Activated naive CD8-positive, alpha-beta T cell treated with anti-CD3 and anti-CD28 coated beads, Interleukin-2, amount 10 ng/mL, durations not matched to agents 7 days and 5 days (primary cell): Measurements from ENCODE around the gene CBARP. TPM values are rescaled to one million over a fixed set of nuclear protein-coding genes. Genes with fewer than 3 reads are reported as not detected.

Experiments
- ATAC-seq: fragments of 150-1000 bp; cut with Tn5 transposase; one replicate; pipeline ENCODE4 v1.10.0; 2021; ENCODE audit warnings: low read depth, moderate library complexity
- POLR2A ChIA-PET: fragments of 350-600 bp; sonication (Branson Sonifier 250); formaldehyde crosslinking; loops from one replicate; lab custom pipeline; 2021; ENCODE audit warnings: antibody characterized with exemption; lab: Charles Lee
- DNase-seq: peaks from one replicate; pipeline ENCODE4 v3.0.0; 2021
- H3K27ac Mint-ChIP-seq: one replicate; pipeline ENCODE4 v1.8.0; 2022; ENCODE audit warnings: mild to moderate bottlenecking, mixed read lengths
- H3K27me3 Mint-ChIP-seq: one replicate; pipeline ENCODE4 v1.8.0; 2022; ENCODE audit warnings: mild to moderate bottlenecking, moderate library complexity, mixed read lengths
- H3K36me3 Mint-ChIP-seq: one replicate; pipeline ENCODE4 v1.8.0; 2021; ENCODE audit warnings: mild to moderate bottlenecking, mixed read lengths
- H3K4me1 Mint-ChIP-seq: one replicate; pipeline ENCODE4 v1.8.0; 2021; ENCODE audit warnings: mixed read lengths
- H3K4me3 Mint-ChIP-seq: one replicate; pipeline ENCODE4 v1.8.0; 2022; ENCODE audit warnings: mild to moderate bottlenecking, moderate library complexity, mixed read lengths
- H3K9me3 Mint-ChIP-seq: one replicate; pipeline ENCODE4 v1.8.0; 2021; ENCODE audit warnings: mixed read lengths
- total RNA-seq, 2 experiments: library from RNA; stranded (reverse); gene quantifications; one replicate each; pipeline ENCODE4 v1.2.3, GENCODE V29; 2021

CBARP gene
- total RNA-seq, 2 experiments from 2014 or later, result 0.14 to 0.17 TPM

DNA sequence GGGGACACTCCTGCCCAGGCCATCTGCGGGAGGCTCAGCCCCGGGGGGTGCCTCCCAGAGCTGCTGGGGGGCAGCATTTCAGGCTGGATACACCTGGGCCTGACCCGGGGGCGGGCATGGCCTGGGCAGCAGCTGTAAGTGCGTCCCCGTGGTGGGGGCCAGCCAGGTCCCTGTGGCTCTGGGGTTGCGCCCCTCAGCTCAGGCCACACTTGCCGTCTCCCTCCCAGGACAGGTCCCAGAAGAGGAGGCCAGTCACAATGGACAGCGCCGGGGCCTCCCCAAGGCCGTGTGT, 11.6 kb downstream of the CBARP start:
- no peak for DNase-seq
- no peaks in the 10 kb centered on the region for H3K27me3 Mint-ChIP-seq
- ATAC-seq, result no peak
- POLR2A ChIA-PET, result no interaction called here
- H3K27ac Mint-ChIP-seq, result no peak overlapping the region
- H3K36me3 Mint-ChIP-seq, result peaks cover 2% of the 10 kb centered on the region
- H3K9me3 Mint-ChIP-seq, result no peaks in the 10 kb centered on the region
- no peaks in the 10 kb centered on the region for H3K4me1 Mint-ChIP-seq
- H3K4me3 Mint-ChIP-seq, result no peak overlapping the region

DNA sequence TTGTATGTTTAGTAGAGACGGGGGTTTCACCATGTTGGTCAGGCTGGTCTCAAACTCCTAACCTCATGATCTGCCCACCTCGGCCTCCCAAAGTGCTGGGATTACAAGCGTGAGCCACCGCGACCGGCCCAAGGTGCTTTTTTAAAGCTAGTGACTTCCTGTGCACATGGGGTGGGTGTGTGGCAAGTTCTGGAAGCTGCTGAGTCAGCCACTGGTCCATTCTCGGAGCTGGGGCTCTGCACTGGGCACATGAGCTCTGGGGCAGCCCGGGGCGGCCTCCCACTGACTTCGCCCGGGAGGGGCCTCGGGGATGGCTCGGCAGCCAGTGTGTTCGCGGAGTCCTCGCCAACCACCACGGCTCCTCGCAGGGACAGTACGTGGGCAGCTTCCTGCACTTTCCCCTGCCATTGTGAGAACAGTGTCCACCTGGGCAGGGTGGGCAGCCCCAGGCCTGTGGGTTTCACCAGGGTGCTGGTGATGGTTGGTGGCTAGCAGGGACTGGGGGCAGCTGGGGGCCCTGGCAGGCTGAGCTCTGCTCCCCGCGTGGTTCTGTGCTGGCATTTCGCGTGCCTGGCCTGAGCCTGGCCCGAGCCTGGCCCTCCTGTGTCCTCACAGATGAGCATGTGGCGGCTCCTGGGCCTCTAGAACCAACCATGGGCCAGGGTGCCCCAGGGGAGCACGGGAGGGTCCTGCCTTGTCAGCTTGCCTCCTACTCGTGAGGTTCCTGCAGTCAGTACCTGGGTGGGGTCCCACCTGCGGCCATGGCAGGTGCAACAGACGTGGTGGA, 12.2 kb downstream of the CBARP start:
- no peaks in the 10 kb centered on the region for H3K27me3 Mint-ChIP-seq
- H3K4me1 Mint-ChIP-seq, result no peaks in the 10 kb centered on the region
- peaks cover 2% of the 10 kb centered on the region for H3K36me3 Mint-ChIP-seq
- no peaks in the 10 kb centered on the region for H3K9me3 Mint-ChIP-seq
- POLR2A ChIA-PET, result no interaction called here
- H3K4me3 Mint-ChIP-seq, result no peak overlapping the region
- no peak overlapping the region for H3K27ac Mint-ChIP-seq
- no peak for DNase-seq
- ATAC-seq, result no peak

DNA sequence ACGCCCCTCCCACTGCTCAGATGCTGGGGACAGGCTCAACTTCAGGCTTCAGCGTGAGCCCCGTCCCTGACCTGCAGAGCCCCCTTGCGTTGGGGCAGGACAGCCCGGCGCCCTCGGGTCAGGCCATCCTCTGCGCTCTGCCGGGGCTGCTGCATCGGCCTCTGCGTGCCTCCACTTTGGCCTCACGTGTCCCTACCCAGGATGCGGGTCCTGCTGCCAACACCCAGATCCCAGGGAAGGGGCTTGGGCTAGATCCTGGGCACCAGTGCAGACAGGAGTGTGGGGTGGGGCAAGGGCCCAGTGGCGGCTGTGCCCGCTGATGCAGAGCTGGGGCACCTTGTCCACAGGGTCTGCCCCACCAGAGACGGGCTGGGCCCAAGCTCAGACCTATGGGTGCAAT, 13.0 kb downstream of the CBARP start:
- POLR2A ChIA-PET, result no interaction called here
- ATAC-seq, result no peak
- H3K27ac Mint-ChIP-seq, result no peak overlapping the region

DNA sequence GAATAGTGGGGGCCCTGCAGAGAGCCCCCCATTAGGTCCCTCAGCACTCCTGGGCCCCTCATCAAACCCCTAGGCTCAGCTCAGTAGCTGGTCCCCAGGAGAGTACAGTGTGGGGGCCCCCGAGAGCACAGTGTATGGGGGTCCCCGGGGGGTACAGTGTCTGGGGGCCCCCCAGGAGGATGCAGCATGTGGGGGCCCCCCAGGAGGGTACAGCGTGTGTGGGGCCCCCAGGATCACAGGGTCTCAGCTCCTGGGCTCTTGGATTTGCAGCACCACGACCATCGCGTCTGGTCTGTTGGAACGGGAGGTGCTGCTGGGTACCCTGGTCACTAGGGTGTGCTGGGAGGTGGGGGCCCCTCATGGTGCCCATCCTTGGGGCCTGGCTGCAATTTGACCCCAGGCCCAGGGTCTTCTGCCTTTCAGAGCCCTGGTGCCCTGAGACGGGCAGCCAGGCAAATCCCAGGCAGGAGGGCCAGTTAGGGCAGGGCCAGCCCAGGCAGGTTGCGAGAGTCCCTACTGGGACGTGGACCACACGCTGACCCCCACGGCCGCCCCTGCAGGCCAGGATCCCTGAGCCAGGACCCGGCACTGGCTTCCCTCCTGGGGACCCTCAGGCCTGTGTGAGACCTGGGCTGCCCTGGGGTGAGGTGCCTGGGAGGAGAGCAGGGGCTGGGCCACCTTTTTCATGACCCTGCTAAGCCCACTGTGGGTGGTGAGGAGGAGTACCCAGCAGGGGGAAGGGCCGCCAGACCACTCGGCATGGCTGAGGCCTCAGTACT, 13.6 kb downstream of the CBARP start:
- no peaks in the 10 kb centered on the region for H3K9me3 Mint-ChIP-seq
- POLR2A ChIA-PET, result interaction anchor here (0.5 kb wide), 1 partner anchor 150 kb away, joined by 3 read pairs; no protein-coding TSS in a partner anchor
- ATAC-seq (no peak), DNase-seq (no peak)
- H3K4me1 Mint-ChIP-seq, result no peaks in the 10 kb centered on the region
- no peak overlapping the region for H3K27ac Mint-ChIP-seq
- no peaks in the 10 kb centered on the region for H3K27me3 Mint-ChIP-seq
- peaks cover 2% of the 10 kb centered on the region for H3K36me3 Mint-ChIP-seq
- H3K4me3 Mint-ChIP-seq, result no peak overlapping the region

More for the DNA sequence above, 13.0 kb downstream of the CBARP start:
- peaks cover 2% of the 10 kb centered on the region for H3K36me3 Mint-ChIP-seq
- no peak for DNase-seq
- no peaks in the 10 kb centered on the region for H3K4me1 Mint-ChIP-seq
- H3K27me3 Mint-ChIP-seq, result no peaks in the 10 kb centered on the region
- no peak overlapping the region for H3K4me3 Mint-ChIP-seq
- no peaks in the 10 kb centered on the region for H3K9me3 Mint-ChIP-seq

DNA sequence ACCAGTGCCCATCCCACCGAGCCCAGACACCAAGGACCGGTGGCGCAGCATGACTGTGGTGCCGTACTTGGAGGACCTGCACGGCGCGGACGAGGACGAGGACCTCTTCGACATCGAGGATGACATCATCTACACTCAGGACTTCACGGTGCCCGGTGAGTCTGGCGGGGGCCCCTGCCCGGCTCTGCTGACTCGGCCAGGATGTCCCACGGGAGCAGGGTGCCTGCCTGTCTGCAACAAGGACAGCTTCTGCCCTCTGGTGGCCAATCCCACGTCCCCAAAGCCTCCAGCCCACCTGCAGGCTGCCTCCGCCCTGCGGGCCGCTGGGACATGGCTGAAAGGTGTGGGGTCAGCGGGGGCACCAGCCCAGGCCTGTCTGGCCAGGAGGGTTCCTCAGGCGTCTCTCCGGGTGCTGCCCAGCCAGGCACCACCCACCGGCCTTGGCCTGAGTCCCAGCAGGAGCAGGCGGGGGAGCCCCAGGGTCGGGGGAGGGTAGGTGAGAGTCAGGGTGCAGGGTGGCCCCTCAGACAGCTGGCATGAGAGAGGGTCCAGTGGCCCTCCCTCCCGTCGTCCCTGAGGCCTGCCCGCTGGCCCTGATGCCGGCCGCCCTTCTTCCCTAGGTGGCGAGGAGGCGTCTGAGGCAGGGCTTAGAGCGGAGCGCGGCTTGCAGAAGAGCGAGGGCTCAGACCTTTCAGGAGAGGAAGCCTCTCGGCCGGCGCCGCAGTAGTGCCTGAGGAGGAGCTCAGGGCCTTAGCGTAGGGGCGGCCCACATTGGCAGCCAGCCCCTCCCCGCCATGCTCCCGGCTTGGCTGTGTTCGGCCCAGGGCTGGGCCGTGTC, 14.6 kb downstream of the CBARP start:
- Mint-ChIP-seq H3K4me1 (no peaks in the 10 kb centered on the region), H3K27me3 (no peaks in the 10 kb centered on the region), H3K36me3 (peaks cover 2% of the 10 kb centered on the region), H3K9me3 (no peaks in the 10 kb centered on the region), H3K27ac (no peak overlapping the region), H3K4me3 (no peak overlapping the region)
- ATAC-seq, result peak; percentile 38
- POLR2A ChIA-PET, result interaction anchor here (0.5 kb wide), 1 partner anchor 149 kb away, joined by 3 read pairs; no protein-coding TSS in a partner anchor
- DNase-seq, result no peak

DNA sequence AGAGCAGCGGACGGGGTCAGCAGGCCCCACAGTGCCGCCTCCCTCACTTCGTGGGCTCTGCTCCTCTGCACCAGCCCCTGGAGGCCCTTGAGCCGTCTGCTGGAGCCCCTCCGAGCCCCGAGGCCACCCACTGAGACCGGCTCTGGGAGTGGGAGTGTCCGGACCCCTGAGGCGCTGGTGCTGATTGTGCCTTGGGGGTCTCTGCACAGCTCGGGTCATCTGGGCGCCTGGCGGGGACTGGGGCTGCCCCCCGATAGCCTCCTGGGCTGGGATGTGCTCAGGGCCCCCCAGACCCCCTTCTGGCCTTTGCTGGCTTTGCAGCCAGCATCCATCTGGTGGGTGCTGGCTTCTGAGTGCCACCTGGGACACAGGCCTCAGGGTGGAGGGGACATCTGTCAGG, 15.4 kb downstream of the CBARP start:
- POLR2A ChIA-PET, result no interaction called here
- no peaks in the 10 kb centered on the region for H3K27me3 Mint-ChIP-seq
- ATAC-seq, result no peak
- DNase-seq, result no peak
- no peaks in the 10 kb centered on the region for H3K36me3 Mint-ChIP-seq
- no peaks in the 10 kb centered on the region for H3K9me3 Mint-ChIP-seq
- no peaks in the 10 kb centered on the region for H3K4me1 Mint-ChIP-seq
- H3K4me3 Mint-ChIP-seq, result no peak overlapping the region
- no peak overlapping the region for H3K27ac Mint-ChIP-seq

DNA sequence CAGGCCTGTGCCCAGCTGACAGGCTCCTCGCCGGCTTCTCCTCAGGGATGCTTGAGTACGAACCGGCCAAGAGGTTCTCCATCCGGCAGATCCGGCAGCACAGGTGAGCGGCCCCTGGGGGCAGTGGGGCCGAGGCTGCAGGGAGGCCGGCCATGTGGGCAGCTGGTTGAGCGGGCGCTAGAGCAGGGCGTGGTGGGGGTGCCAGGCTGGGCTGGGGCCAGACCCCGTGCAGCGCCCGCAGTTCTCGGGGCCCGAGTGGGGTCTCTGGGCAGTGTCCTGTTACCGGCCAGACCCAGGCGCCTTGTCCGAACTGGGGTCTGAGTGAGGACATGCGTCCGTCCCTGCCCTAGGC, 15.9 kb downstream of the CBARP start:
- H3K27me3 Mint-ChIP-seq, result no peaks in the 10 kb centered on the region
- no peaks in the 10 kb centered on the region for H3K36me3 Mint-ChIP-seq
- POLR2A ChIA-PET, result no interaction called here
- DNase-seq (no peak), ATAC-seq (no peak)
- H3K4me3 Mint-ChIP-seq, result no peak overlapping the region
- H3K9me3 Mint-ChIP-seq, result no peaks in the 10 kb centered on the region
- H3K4me1 Mint-ChIP-seq, result no peaks in the 10 kb centered on the region
- H3K27ac Mint-ChIP-seq, result no peak overlapping the region

DNA sequence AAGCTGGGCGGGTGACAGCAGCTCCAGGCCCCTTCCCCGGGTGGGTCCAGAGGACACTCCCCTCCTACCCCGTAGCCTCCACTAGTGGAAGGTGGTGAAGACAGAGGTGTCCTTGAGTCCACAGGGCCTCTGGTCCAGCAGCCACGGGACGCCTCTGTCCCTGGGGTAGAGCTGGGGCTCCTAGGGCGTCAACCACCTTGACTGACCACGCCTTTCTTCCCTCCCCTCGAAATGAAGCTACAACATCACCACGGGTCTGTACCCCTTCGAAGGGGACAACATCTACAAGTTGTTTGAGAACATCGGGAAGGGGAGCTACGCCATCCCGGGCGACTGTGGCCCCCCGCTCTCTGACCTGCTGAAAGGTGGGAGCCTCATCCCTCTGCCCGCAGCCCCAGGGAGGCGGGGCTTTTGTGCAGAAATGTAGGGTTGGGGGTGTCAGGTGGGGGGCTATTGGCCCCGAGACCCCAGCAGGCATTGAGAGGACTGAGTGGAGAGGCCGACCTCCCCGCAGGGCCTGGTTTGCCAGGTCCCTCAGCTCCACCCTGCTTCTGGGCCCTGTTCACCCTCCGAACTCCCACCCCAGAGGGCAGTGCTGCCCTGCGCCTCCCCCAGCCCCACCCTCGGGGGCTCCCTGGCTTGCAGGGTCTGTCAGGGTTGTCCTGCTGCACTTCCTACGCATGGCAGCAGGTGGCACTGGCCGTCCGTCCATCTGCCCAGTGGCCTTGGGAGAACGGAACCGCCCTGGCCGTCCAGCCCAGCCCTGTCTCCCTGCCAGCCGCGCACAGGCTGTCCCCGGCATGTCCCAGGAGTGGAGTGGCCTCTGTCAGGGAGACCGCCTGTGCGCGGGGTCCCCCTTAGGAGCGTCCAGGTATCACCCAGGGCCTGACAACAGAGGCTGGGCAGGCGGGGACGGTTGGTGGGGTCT, 16.6 kb downstream of the CBARP start:
- H3K4me3 Mint-ChIP-seq, result no peak overlapping the region
- no peak overlapping the region for H3K27ac Mint-ChIP-seq
- POLR2A ChIA-PET, result no interaction called here
- no peaks in the 10 kb centered on the region for H3K36me3 Mint-ChIP-seq
- no peaks in the 10 kb centered on the region for H3K9me3 Mint-ChIP-seq
- no peaks in the 10 kb centered on the region for H3K27me3 Mint-ChIP-seq
- no peak for ATAC-seq
- no peaks in the 10 kb centered on the region for H3K4me1 Mint-ChIP-seq
- no peak for DNase-seq

DNA sequence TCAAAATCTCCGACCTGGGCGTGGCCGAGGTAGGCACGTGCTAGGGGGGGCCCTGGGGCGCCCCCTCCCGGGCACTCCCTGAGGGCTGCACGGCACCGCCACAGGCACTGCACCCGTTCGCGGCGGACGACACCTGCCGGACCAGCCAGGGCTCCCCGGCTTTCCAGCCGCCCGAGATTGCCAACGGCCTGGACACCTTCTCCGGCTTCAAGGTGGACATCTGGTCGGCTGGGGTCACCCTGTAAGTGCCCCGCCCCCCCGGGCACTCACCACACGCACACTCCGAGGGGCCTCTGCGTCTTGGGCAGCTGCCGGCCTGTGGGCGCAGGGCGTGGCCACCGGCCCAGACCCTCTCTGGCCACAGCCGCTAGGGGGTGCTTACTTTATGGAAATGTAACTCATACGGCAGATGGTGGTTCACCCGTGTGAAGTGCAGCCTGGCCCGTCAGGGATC, 17.3 kb downstream of the CBARP start:
- Mint-ChIP-seq H3K9me3 (no peaks in the 10 kb centered on the region), H3K4me3 (no peak overlapping the region), H3K27ac (no peak overlapping the region), H3K27me3 (no peaks in the 10 kb centered on the region), H3K36me3 (no peaks in the 10 kb centered on the region), H3K4me1 (no peaks in the 10 kb centered on the region)
- ATAC-seq, result no peak
- no peak for DNase-seq
- POLR2A ChIA-PET, result no interaction called here

DNA sequence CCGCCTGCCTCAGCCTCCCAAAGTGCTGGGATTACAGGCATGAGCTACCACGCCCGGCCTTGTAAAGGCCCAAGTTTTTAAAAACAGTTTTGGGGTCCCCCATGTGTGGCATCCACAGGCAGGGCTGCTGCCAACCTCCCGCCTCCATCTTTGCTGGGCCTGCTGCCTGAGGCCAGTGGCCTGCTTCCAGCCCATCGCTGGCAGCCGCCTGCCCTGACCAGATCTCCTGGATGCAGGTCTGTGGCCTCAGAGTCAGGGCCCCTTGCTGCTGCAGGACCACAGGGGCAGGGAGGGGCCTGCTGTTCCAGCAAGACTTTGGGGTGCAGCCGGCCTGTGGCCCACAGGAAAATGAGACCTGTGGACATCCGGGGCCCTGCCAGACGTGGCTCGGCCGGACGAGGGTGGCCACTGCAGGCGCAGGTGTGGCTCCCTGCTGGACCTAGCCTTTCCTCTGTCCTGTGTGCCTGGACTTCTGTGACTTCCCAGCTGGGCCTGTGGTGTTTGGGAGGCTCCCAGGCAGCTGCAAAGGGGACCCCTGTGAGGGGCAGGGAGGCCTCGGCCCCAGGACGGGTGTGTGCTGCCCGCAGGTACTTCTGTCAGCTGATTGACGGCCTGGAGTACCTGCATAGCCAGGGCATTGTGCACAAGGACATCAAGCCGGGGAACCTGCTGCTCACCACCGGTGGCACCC, 17.9 kb downstream of the CBARP start:
- H3K4me1 Mint-ChIP-seq, result no peaks in the 10 kb centered on the region
- no peak for DNase-seq
- no peaks in the 10 kb centered on the region for H3K9me3 Mint-ChIP-seq
- POLR2A ChIA-PET, result interaction anchor here (0.6 kb wide), 1 partner anchor 725 kb away, joined by 5 read pairs; no protein-coding TSS in a partner anchor
- H3K36me3 Mint-ChIP-seq, result no peaks in the 10 kb centered on the region
- H3K27me3 Mint-ChIP-seq, result no peaks in the 10 kb centered on the region
- H3K27ac Mint-ChIP-seq, result no peak overlapping the region
- H3K4me3 Mint-ChIP-seq, result no peak overlapping the region
- no peak for ATAC-seq

DNA sequence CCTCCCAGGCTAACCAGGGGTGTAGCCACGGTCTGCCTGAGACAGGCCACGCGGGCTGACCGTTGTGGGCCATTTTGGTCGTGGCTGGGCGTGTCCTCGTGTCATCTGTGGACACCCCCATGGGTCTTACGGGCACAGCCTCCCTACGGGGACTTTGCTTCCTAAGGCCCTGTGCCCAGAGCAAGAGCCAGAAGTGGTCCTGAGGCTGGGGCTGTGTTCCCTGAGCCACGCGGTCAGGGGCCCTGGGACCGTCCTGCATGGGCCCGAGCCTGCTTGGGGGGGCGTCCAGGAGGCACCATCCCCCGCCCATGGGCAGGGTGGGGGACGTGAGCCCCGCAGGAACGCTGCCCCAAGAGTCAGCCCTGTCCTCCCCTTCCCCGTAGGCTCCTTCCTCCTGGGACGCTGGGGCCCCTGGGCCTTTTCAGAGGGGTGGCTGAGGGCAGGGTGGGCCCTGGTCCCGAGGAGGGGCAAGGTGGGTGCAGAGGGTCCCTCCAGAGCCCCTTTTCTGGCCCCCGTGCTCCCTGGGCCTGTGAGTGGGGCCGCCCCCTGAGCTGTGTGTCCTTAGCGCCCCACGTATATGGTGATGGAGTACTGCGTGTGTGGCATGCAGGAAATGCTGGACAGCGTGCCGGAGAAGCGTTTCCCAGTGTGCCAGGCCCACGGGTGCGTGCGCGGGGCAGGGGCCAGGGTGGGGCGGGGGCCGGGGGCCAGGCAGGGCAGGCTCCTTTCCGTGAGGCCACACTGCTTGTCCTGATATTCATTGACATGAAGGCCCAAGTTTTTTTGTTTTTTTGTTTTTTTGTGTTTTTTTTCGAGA, 18.8 kb downstream of the CBARP start:
- H3K36me3 Mint-ChIP-seq, result peaks cover under 1% of the 10 kb centered on the region
- H3K4me1 Mint-ChIP-seq, result peaks cover 4% of the 10 kb centered on the region
- no peaks in the 10 kb centered on the region for H3K27me3 Mint-ChIP-seq
- H3K4me3 Mint-ChIP-seq, result no peak overlapping the region
- DNase-seq (no peak), ATAC-seq (no peak)
- no peaks in the 10 kb centered on the region for H3K9me3 Mint-ChIP-seq
- POLR2A ChIA-PET, result interaction anchor here (0.6 kb wide), 1 partner anchor 726 kb away, joined by 5 read pairs; no protein-coding TSS in a partner anchor
- H3K27ac Mint-ChIP-seq, result no peak overlapping the region
